PC-3 (cell line): ENCODE results near the gene C1orf210. TPM values are rescaled to one million over a fixed set of nuclear protein-coding genes. Genes with fewer than 3 reads are reported as not detected.

ENCODE experiments used
- ATAC-seq: fragments of 200-7000 bp; cut with Tn5 transposase; 2 replicates; pipeline ENCODE4 v1.9.1; 2020; ENCODE audit warnings: mild to moderate bottlenecking, moderate library complexity
- BruUV-seq: library from RNA; stranded (reverse); fragments of 400-500 nt; replicated peaks from 2 replicates; lab custom pipeline; 2021; lab: Mats Ljungman, UMichigan
- CTCF ChIA-PET: fragments of 300-600 bp; sonication (Branson Sonifier 250); formaldehyde crosslinking; loops from one replicate; lab custom pipeline; 2022; ENCODE audit warnings: antibody characterized with exemption; lab: Charles Lee
- POLR2A ChIA-PET: fragments of 300-600 bp; sonication (Branson Sonifier 250); formaldehyde crosslinking; loops from one replicate; lab custom pipeline; 2022; ENCODE audit warnings: antibody characterized with exemption; ENCODE audit not compliant: unreplicated experiment; lab: Charles Lee
- DNase-seq: peaks from one replicate; pipeline ENCODE4 v3.0.0-alpha.2; 2015
- H2AFZ ChIP-seq: fragments of 300-600 bp; sonication (generic); 2 replicates; pipeline ENCODE4 v1.6.0; 2016; ENCODE audit warnings: antibody characterized with exemption, low read length
- H3F3A ChIP-seq: fragments of 300-600 bp; sonication (generic); one replicate; pipeline ENCODE4 v1.6.0; 2017; ENCODE audit warnings: antibody characterized with exemption, low read length, control low read depth, mild to moderate bottlenecking; ENCODE audit not compliant: unreplicated experiment
- H3K27ac ChIP-seq: fragments of 300-600 bp; sonication (generic); 2 replicates; pipeline ENCODE4 v1.5.1; 2016; ENCODE audit warnings: mild to moderate bottlenecking, low read length
- H3K27me3 ChIP-seq: fragments of 300-600 bp; sonication (generic); 2 replicates; pipeline ENCODE4 v1.6.1; 2016; ENCODE audit warnings: low read length, mixed read lengths
- H3K36me3 ChIP-seq: fragments of 300-600 bp; sonication (generic); 2 replicates; pipeline ENCODE4 v1.6.1; 2016; ENCODE audit warnings: low read depth, mixed run types, low read length, mixed read lengths
- H3K4me1 ChIP-seq: fragments of 300-600 bp; sonication (generic); 2 replicates; pipeline ENCODE4 v1.5.1; 2016; ENCODE audit warnings: low read length; ENCODE audit not compliant: insufficient read depth
- H3K4me2 ChIP-seq: fragments of 300-600 bp; sonication (generic); 2 replicates; pipeline ENCODE4 v1.6.0; 2016; ENCODE audit warnings: low read length
- H3K4me3 ChIP-seq: fragments of 300-600 bp; sonication (generic); 2 replicates; pipeline ENCODE4 v1.5.1; 2016; ENCODE audit warnings: mild to moderate bottlenecking, low read length, mixed read lengths
- H3K79me2 ChIP-seq: fragments of 300-600 bp; sonication (generic); 2 replicates; pipeline ENCODE4 v1.6.1; 2017; ENCODE audit warnings: low read length, mixed read lengths
- H3K9ac ChIP-seq: fragments of 300-600 bp; sonication (generic); 2 replicates; pipeline ENCODE4 v1.6.0; 2016; ENCODE audit warnings: mild to moderate bottlenecking, low read length
- H3K9me2 ChIP-seq: fragments of 300-600 bp; sonication (generic); replicated peaks from 2 replicates; pipeline ENCODE4 v1.6.1; 2016; ENCODE audit warnings: mixed run types, low read length, mixed read lengths
- H3K9me3 ChIP-seq: fragments of 300-600 bp; sonication (generic); 2 replicates; pipeline ENCODE4 v1.6.1; 2016; ENCODE audit warnings: low read length, mixed read lengths
- H4K20me1 ChIP-seq: fragments of 300-600 bp; sonication (generic); 2 replicates; pipeline ENCODE4 v1.6.1; 2016; ENCODE audit warnings: low read length, mixed read lengths
- CTCF ChIP-seq: fragments of 300-600 bp; sonication (generic); conservative IDR thresholded peaks from 2 replicates; pipeline ENCODE4 v1.5.1; 2017; ENCODE audit warnings: antibody characterized with exemption, low read depth, mild to moderate bottlenecking, low read length
- EZH2 ChIP-seq: fragments of 300-600 bp; sonication (generic); IDR thresholded peaks from one replicate; pipeline ENCODE4 v1.6.1; 2017; ENCODE audit warnings: antibody characterized with exemption, mild to moderate bottlenecking, low read length; ENCODE audit not compliant: unreplicated experiment
- EZH2phosphoT487 ChIP-seq: fragments of 300-600 bp; sonication (generic); IDR thresholded peaks from 2 replicates; pipeline ENCODE4 v1.6.1; 2018; ENCODE audit warnings: mild to moderate bottlenecking, antibody characterized with exemption, low read length, borderline replicate concordance
- intact Hi-C: fragments of 100-400 bp; cut with micrococcal nuclease; formaldehyde crosslinking; loops from 2 replicates; pipeline ENCODE4 v1.9.0; 2023
- total RNA-seq: library from RNA; depleted of rRNA; stranded (reverse); fragments of >200 nt; gene quantifications from 2 replicates; pipeline ENCODE4 v1.2.3, GENCODE V29; 2014

Gene C1orf210
- total RNA-seq, 1 experiment from 2014 or later = 17.8 TPM

GRCh38 chr1:43252225-43252624, 33.2 kb downstream of the C1orf210 start:
- Histone ChIP-seq H3K4me1 (no peaks in the 10 kb centered on the region), H3K27ac (no peak overlapping the region), H3K4me2 (no peak overlapping the region), H2AFZ (no peak overlapping the region), H3K9me2 (no peaks in the 10 kb centered on the region), H3K36me3 (no peaks in the 10 kb centered on the region), H3K9me3 (peaks cover 12% of the 10 kb centered on the region), H3K9ac (no peak overlapping the region), H3K27me3 (no peaks in the 10 kb centered on the region), H3K79me2 (no peaks in the 10 kb centered on the region), H3F3A (no peaks in the 10 kb centered on the region), H4K20me1 (no peaks in the 10 kb centered on the region), H3K4me3 (no peak overlapping the region)
- TF ChIP-seq CTCF (no peak), EZH2 (no peak), EZH2phosphoT487 (no peak)
- ATAC-seq = no peak
- CTCF ChIA-PET = no interaction called here
- BruUV-seq = no TSS peak
- DNase-seq = no peak
- POLR2A ChIA-PET = no interaction called here
- intact Hi-C loops = no loop called here

- POLR2A ChIA-PET = no interaction called here
- CTCF ChIA-PET = no interaction called here
These were observed 34.4 kb downstream of the C1orf210 start for GRCh38 chr1:43251024-43251423.

More at GRCh38 chr1:43251024-43251423, 34.4 kb downstream of the C1orf210 start:
- H3K9me3 ChIP-seq = peaks cover 22% of the 10 kb centered on the region
- H3F3A ChIP-seq = no peaks in the 10 kb centered on the region
- H3K4me1 ChIP-seq = no peaks in the 10 kb centered on the region
- H2AFZ ChIP-seq = no peak overlapping the region
- H3K36me3 ChIP-seq = no peaks in the 10 kb centered on the region
- H3K27me3 ChIP-seq = no peaks in the 10 kb centered on the region
- no peak overlapping the region for H3K4me3 ChIP-seq
- H3K79me2 ChIP-seq = no peaks in the 10 kb centered on the region
- TF ChIP-seq EZH2 (no peak), EZH2phosphoT487 (no peak), CTCF (no peak)
- no peak overlapping the region for H3K9ac ChIP-seq
- H3K9me2 ChIP-seq = no peaks in the 10 kb centered on the region
- H4K20me1 ChIP-seq = no peaks in the 10 kb centered on the region
- ATAC-seq = no peak
- DNase-seq = no peak
- intact Hi-C loops = no loop called here
- no TSS peak for BruUV-seq
- H3K4me2 ChIP-seq = no peak overlapping the region
- no peak overlapping the region for H3K27ac ChIP-seq
